Endothelial cell of umbilical vein (primary cell): ENCODE data around the gene TEX53. TPM values are rescaled to one million over a fixed set of nuclear protein-coding genes. Genes with fewer than 3 reads are reported as not detected.

Source experiments
- BruUV-seq: library from RNA; stranded (reverse); fragments of 400-500 nt; replicated peaks from 2 replicates; lab custom pipeline; 2021; lab: Mats Ljungman, UMichigan
- CTCF ChIA-PET: fragments of 300-600, 350-600 bp; sonication (Branson Sonifier 250); formaldehyde crosslinking; loops from one replicate; lab custom pipeline; 2021; ENCODE audit warnings: antibody characterized with exemption, inconsistent platforms; lab: Charles Lee
- POLR2A ChIA-PET: fragments of 300-600, 350-600 bp; sonication (Branson Sonifier 250); formaldehyde crosslinking; loops from one replicate; lab custom pipeline; 2021; ENCODE audit warnings: antibody characterized with exemption, inconsistent platforms; lab: Charles Lee
- DNase-seq: peaks from one replicate; pipeline ENCODE4 v3.0.0-alpha.2; 2011; ENCODE audit warnings: low read depth, low spot score
- FAIRE-seq: peaks from 2 replicates; lab custom pipeline; 2011; peaks lifted over from hg19 to GRCh38; lab: Jason Lieb, UNC
- H2AFZ ChIP-seq: 2 replicates; pipeline ENCODE4 v1.6.0; 2012; ENCODE audit warnings: low read depth, low read length, control low read depth, inconsistent platforms
- H3K27ac ChIP-seq: 2 replicates; pipeline ENCODE4 v1.5.1; 2011; ENCODE audit warnings: low read depth, mild to moderate bottlenecking, control low read depth, low read length, moderate library complexity; ENCODE audit not compliant: insufficient read depth
- H3K27me3 ChIP-seq, 2 experiments: 2 replicates each; pipeline versions ENCODE4 v1.6.0 to v1.6.1; 2011; ENCODE audit warnings: low read length in 2 of 2, mixed read lengths in 1 of 2; ENCODE audit not compliant: control insufficient read depth in 2 of 2, insufficient read depth in 2 of 2
- H3K36me3 ChIP-seq, 2 experiments: 2 replicates in 1 of 2; 3 replicates in 1 of 2; pipeline ENCODE4 v1.5.1; 2011; ENCODE audit warnings: low read length in 2 of 2, mild to moderate bottlenecking in 1 of 2, moderate library complexity in 1 of 2; ENCODE audit not compliant: control insufficient read depth in 2 of 2, insufficient read depth in 2 of 2; ENCODE audit errors: extremely low read depth in 1 of 2
- H3K4me1 ChIP-seq: 3 replicates; pipeline ENCODE4 v1.5.1; 2011; ENCODE audit warnings: mild to moderate bottlenecking, low read length; ENCODE audit not compliant: control insufficient read depth, insufficient read depth; ENCODE audit errors: extremely low read depth
- H3K4me2 ChIP-seq: 2 replicates; pipeline ENCODE4 v1.6.1; 2011; ENCODE audit warnings: low read length, control low read depth, mixed read lengths; ENCODE audit not compliant: insufficient read depth
- H3K4me3 ChIP-seq, 3 experiments: fragments of 200-600 bp in 1 of 3; sonication (generic), shearing (Covaris generic) in 1 of 3; replicated peaks in 1 of 3; 2 replicates each; pipeline ENCODE4 v1.5.1; 2011 to 2016; ENCODE audit warnings: control low read depth in 3 of 3, low read length in 3 of 3, mild to moderate bottlenecking in 2 of 3, inconsistent platforms in 1 of 3, low read depth in 1 of 3, moderate library complexity in 1 of 3; ENCODE audit not compliant: insufficient read depth in 1 of 3
- H3K79me2 ChIP-seq: 2 replicates; pipeline ENCODE4 v1.6.0; 2012; ENCODE audit warnings: low read length, inconsistent platforms; ENCODE audit not compliant: control insufficient read depth, insufficient read depth
- H3K9ac ChIP-seq: replicated peaks from 2 replicates; pipeline ENCODE3; 2011; ENCODE audit warnings: low read length, control low read depth; ENCODE audit not compliant: insufficient read depth; ENCODE audit errors: extremely low read depth
- H3K9me1 ChIP-seq: replicated peaks from 3 replicates; pipeline ENCODE4 v1.6.0; 2011; ENCODE audit warnings: mild to moderate bottlenecking, low read length; ENCODE audit not compliant: control insufficient read depth, insufficient read depth; ENCODE audit errors: extremely low read depth
- H3K9me3 ChIP-seq: replicated peaks from 2 replicates; pipeline ENCODE4 v1.5.1; 2012; ENCODE audit warnings: low read length, inconsistent platforms; ENCODE audit not compliant: control insufficient read depth, insufficient read depth
- H4K20me1 ChIP-seq: replicated peaks from 2 replicates; pipeline ENCODE3; 2011; ENCODE audit warnings: mild to moderate bottlenecking, low read length; ENCODE audit not compliant: control insufficient read depth, insufficient read depth; ENCODE audit errors: extremely low read depth
- CTCF ChIP-seq, 2 donors: IDR thresholded peaks; 1 replicate in 1 of 2; 2 replicates in 1 of 2; pipeline ENCODE4 v1.5.1; 2011; ENCODE audit warnings: low read length in 2 of 2, mild to moderate bottlenecking in 2 of 2, moderate library complexity in 2 of 2, control low read depth in 1 of 2, inconsistent platforms in 1 of 2, low read depth in 1 of 2; ENCODE audit not compliant: insufficient read depth in 1 of 2; ENCODE audit errors: extremely low read depth in 1 of 2
- EZH2 ChIP-seq: IDR thresholded peaks from 2 replicates; pipeline ENCODE4 v1.6.1; 2012; ENCODE audit warnings: borderline replicate concordance, low read depth, mild to moderate bottlenecking, moderate library complexity, low read length, inconsistent platforms; ENCODE audit not compliant: severe bottlenecking
- FOS ChIP-seq: IDR thresholded peaks from 2 replicates; pipeline ENCODE4 v1.6.1; 2011; ENCODE audit warnings: mild to moderate bottlenecking, low read length, moderate library complexity, borderline replicate concordance; ENCODE audit not compliant: insufficient read depth
- GATA2 ChIP-seq: IDR thresholded peaks from 2 replicates; pipeline ENCODE4 v1.7.0; 2011; ENCODE audit warnings: low read depth, mild to moderate bottlenecking, moderate library complexity, mixed read lengths, low read length; ENCODE audit not compliant: insufficient read length, insufficient read depth
- JUN ChIP-seq: IDR thresholded peaks from 2 replicates; pipeline ENCODE4 v1.6.1; 2011; ENCODE audit warnings: borderline replicate concordance, low read depth; ENCODE audit not compliant: insufficient read length, insufficient read depth
- MAX ChIP-seq: IDR thresholded peaks from 2 replicates; pipeline ENCODE4 v1.6.1; 2011; ENCODE audit not compliant: insufficient read depth, insufficient read length
- MYC ChIP-seq: IDR thresholded peaks from one replicate; pipeline ENCODE4 v1.6.1; 2011; ENCODE audit warnings: mild to moderate bottlenecking, low read depth, low read length
- POLR2A ChIP-seq: IDR thresholded peaks from 2 replicates; pipeline ENCODE4 v1.6.1; 2012; ENCODE audit warnings: low read depth, mild to moderate bottlenecking, control low read depth, low read length
- POLR2AphosphoS5 ChIP-seq: IDR thresholded peaks from 2 replicates; pipeline ENCODE4 v1.6.1; 2012; ENCODE audit warnings: low read depth, mild to moderate bottlenecking, control low read depth, low read length, moderate library complexity; ENCODE audit not compliant: insufficient read depth
- dilution Hi-C: fragments of 300-500 bp; cut with MboI; formaldehyde crosslinking; loops from one replicate; pipeline ENCODE4 v1.15.0; 2019; ENCODE audit warnings: low sequenced_read_pairs; ENCODE audit not compliant: extremely low pct_ligation_motif_present
- intact Hi-C: fragments of 100-400 bp; cut with micrococcal nuclease; formaldehyde crosslinking; loops from one replicate; pipeline ENCODE4 v1.10.0; 2022
- polyA plus RNA-seq, 4 experiments: library from polyadenylated mRNA; depleted of rRNA in 3 of 4; stranded (reverse) in 3 of 4; unstranded in 1 of 4; fragments of >200 nt; gene quantifications; 2 replicates each; pipeline versions ENCODE4 v1.2.1 to v1.2.3, GENCODE V29; 2011 to 2012; ENCODE audit warnings: missing spikeins in 1 of 4
- total RNA-seq: library from RNA; stranded (reverse); gene quantifications from 2 replicates; pipeline ENCODE4 v1.2.3, GENCODE V29; 2021

TEX53 gene
- total and polyA plus RNA-seq, 2 donors (not counting 3 experiments of a cell fraction or from before 2014, with no cell fraction given): not detected

GRCh38 chr9:114668146-114668545, 10.5 kb upstream of the TEX53 start:
- Histone ChIP-seq H3K27me3 (peaks cover 0 to 9% of the 10 kb centered on the region in 2 experiments), H3K9me3 (no peaks in the 10 kb centered on the region), H2AFZ (no peak overlapping the region), H3K9me1 (no peaks in the 10 kb centered on the region), H4K20me1 (no peaks in the 10 kb centered on the region), H3K4me3 (no peak overlapping the region), H3K4me2 (no peak overlapping the region), H3K36me3 (no peaks in the 10 kb centered on the region), H3K79me2 (no peaks in the 10 kb centered on the region), H3K9ac (no peak overlapping the region), H3K27ac (no peak overlapping the region), H3K4me1 (no peaks in the 10 kb centered on the region)
- dilution Hi-C loops (no loop called here), intact Hi-C loops (no loop called here)
- TF ChIP-seq POLR2A: no peak
- TF ChIP-seq GATA2: no peak
- no peak for TF ChIP-seq MYC
- TF ChIP-seq CTCF (IDR thresholded peaks at IDR 0.05; ENCODE audit: extremely low read depth in 1 of 2, insufficient read depth in 1 of 2, low read depth in 1 of 2, low read length in 2 of 2): no peak
- TF ChIP-seq EZH2: no peak
- no peak for TF ChIP-seq MAX
- no peak for TF ChIP-seq POLR2AphosphoS5
- TF ChIP-seq JUN: no peak
- TF ChIP-seq FOS: no peak
- FAIRE-seq (no peak), DNase-seq (no peak)
- CTCF ChIA-PET: interaction anchor here (0.7 to 3.2 kb wide), 6 partner anchors 9 to 346 kb away, joined by 3 to 17 read pairs (median 4); no protein-coding TSS in a partner anchor
- POLR2A ChIA-PET: no interaction called here
- no TSS peak for BruUV-seq
